ENCODE measurements around the gene RSAD2.

DNA sequence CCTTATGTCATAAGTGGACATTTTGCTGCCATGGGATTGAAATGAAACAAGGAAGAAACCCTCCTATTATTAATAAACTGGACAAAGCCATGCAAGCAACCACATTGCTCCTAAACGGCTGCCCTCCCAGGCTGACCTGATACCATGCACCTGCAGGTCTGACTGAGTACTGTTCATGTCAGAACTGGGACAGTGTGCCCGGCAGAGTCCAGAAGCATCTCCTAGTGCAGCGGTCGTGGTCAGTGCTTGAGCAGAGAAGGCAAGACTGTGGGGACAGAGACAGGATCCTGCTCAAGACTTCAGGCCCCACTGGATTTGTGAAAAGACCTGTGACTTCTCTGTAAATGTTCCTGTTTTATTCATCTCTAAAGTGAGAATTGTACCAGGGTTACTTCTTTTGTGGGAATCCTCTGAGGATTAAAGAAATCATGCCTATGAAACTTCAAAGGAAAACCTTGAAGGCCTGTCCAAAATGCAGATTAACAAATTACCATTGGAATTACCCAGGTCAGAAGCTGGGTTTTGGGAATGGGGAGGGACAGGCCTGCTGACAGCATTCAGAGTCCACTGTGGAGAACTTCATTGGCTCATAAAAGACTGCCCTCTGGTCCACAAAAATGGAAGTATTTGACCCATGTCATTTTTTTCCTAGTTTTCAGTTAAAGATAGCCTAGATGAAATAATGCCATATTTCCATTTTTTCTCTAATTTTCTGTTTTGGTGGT, 53.5 kb downstream of the RSAD2 start:
- TF ChIP-seq CTCF (IDR thresholded peaks at IDR 0.05; ENCODE audit: low read length): no peak
- no peak for TF ChIP-seq EZH2 (IDR thresholded peaks at IDR 0.05; ENCODE audit: borderline replicate concordance, low read length)
